ENCODE results near the gene ADPRM. TPM values are rescaled to one million over a fixed set of nuclear protein-coding genes. Genes with fewer than 3 reads are reported as not detected.

ADPRM gene
- total RNA-seq, 1 donor from 2014 or later, result 9.2 TPM

DNA sequence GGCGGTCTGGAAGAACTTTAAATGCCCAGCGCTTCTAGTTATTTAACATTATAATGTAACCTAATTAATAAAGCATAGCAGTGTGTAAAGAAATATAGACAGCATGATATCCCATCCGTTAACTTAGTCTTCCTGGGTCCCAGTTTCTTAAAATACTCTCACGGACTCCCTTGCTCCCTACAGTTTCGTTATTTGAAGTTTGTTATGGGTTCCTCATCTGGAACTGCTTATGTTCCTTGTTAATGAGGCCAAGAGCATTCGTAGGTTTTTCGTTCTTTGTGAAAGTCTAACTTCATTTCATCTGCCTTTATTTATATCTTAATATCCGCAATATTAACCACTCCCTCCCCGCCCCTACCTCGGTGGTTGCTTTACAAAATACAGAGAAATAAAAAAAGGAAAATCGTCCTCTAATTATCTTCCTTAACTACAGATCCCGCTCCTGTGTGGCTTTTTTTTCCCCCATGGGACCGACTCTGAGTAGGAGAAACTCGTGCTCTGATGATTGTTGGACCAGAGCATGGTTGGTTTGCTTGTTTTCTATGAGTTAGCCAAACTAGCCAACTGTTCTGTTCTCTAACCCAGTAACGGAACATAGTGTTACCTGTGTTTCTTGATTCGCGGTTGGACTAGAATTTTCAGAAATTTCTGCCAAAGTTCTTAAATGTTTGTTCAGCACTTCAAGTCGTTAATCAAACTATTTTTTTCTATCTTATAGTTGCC, 863 bp downstream of the ADPRM start:
- Mint-ChIP-seq H3K27ac (peak overlapping the region; percentile 96), H3K9me3 (ENCODE audit: low read depth) (no peaks in the 10 kb centered on the region), H3K4me1 (ENCODE audit: low read depth) (peaks cover 21% of the 10 kb centered on the region), H3K27me3 (no peaks in the 10 kb centered on the region), H3K36me3 (ENCODE audit: insufficient read depth) (peaks cover under 1% of the 10 kb centered on the region), H3K4me3 (ENCODE audit: low read depth) (peak overlapping the region; percentile 88)
- TF ChIP-seq, protein P1, sequence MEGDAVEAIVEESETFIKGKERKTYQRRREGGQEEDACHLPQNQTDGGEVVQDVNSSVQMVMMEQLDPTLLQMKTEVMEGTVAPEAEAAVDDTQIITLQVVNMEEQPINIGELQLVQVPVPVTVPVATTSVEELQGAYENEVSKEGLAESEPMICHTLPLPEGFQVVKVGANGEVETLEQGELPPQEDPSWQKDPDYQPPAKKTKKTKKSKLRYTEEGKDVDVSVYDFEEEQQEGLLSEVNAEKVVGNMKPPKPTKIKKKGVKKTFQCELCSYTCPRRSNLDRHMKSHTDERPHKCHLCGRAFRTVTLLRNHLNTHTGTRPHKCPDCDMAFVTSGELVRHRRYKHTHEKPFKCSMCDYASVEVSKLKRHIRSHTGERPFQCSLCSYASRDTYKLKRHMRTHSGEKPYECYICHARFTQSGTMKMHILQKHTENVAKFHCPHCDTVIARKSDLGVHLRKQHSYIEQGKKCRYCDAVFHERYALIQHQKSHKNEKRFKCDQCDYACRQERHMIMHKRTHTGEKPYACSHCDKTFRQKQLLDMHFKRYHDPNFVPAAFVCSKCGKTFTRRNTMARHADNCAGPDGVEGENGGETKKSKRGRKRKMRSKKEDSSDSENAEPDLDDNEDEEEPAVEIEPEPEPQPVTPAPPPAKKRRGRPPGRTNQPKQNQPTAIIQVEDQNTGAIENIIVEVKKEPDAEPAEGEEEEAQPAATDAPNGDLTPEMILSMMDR (IDR thresholded peaks at IDR 0.05; ENCODE audit: unreplicated experiment), result no peak
- DNase-seq (ENCODE audit: low spot score, unreplicated experiment), result no peak

DNA sequence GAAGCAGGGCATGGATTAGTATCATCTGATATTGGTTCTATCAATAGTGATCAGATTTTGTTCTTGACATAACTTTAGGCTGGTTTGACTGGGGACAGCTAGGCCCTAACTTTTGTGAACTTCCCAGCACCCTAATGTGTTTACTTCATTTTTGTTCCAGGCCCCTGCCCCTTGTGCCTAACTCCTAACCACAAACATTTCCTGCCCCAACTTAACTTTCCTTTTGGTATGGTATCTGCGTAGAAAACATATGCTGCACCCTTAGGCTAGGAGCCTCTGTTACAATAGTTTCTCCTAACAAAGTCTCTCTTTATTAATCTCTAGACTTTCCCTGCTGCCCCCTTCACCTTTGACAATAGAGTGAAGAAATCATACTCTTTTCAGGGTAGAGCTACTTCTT, 2.5 kb downstream of the ADPRM start:
- Mint-ChIP-seq H3K36me3 (ENCODE audit: insufficient read depth) (no peaks in the 10 kb centered on the region), H3K4me3 (ENCODE audit: low read depth) (no peak overlapping the region), H3K27me3 (no peaks in the 10 kb centered on the region), H3K9me3 (ENCODE audit: low read depth) (no peaks in the 10 kb centered on the region), H3K27ac (no peak overlapping the region), H3K4me1 (ENCODE audit: low read depth) (peaks cover 21% of the 10 kb centered on the region)
- TF ChIP-seq, protein P1 (IDR thresholded peaks at IDR 0.05; ENCODE audit: unreplicated experiment), result no peak
- DNase-seq (ENCODE audit: low spot score, unreplicated experiment), result no peak

DNA sequence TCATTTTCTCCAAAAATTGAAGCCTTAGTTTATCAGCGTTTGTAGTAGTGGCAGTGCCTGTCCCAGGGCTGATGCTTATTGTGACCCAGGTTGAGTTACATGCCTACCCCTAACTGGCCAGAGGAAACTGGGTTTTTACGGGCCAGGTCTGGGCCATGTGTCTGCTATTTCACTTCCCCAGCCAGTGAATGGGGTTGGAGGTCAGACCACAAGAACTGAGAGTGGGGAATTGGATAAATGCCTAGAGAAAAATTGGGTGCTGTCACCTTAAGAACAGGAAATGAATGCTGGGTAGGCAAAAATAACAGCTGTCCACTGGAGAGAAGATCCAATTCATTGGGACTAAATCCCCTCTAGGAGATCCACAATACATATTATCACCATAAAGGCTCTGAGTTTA, 5.2 kb downstream of the ADPRM start:
- TF ChIP-seq, protein P1 (IDR thresholded peaks at IDR 0.05; ENCODE audit: unreplicated experiment), result no peak
- Mint-ChIP-seq H3K27me3 (no peaks in the 10 kb centered on the region), H3K27ac (no peak overlapping the region), H3K4me3 (ENCODE audit: low read depth) (no peak overlapping the region), H3K4me1 (ENCODE audit: low read depth) (peaks cover 15% of the 10 kb centered on the region), H3K9me3 (ENCODE audit: low read depth) (no peaks in the 10 kb centered on the region), H3K36me3 (ENCODE audit: insufficient read depth) (peaks cover 5% of the 10 kb centered on the region)
- no peak for DNase-seq (ENCODE audit: low spot score, unreplicated experiment)

DNA sequence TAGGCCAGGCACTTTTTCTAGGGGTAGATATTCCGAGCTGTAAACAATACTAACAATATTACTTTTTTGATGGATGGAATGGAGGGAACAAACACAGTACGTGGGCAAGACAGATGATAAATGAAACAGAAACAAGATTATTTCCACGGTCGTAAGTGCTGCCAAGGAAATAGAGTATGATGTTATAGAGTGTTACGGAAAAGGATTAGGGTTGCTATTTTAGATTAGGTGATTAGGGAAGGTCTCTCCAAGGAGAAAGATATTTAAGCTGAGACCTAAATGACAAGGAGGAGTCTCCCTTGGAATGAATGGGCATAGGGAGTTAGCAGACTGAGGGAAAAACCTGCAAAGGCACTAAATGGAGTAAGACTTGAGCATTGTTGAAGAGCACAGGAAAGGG, 8.3 kb downstream of the ADPRM start:
- Mint-ChIP-seq H3K36me3 (ENCODE audit: insufficient read depth) (peaks cover 18% of the 10 kb centered on the region), H3K27me3 (no peaks in the 10 kb centered on the region), H3K27ac (no peak overlapping the region), H3K4me1 (ENCODE audit: low read depth) (peaks cover 8% of the 10 kb centered on the region), H3K9me3 (ENCODE audit: low read depth) (no peaks in the 10 kb centered on the region), H3K4me3 (ENCODE audit: low read depth) (no peak overlapping the region)
- TF ChIP-seq, protein P1 (IDR thresholded peaks at IDR 0.05; ENCODE audit: unreplicated experiment), result no peak
- DNase-seq (ENCODE audit: low spot score, unreplicated experiment), result no peak

DNA sequence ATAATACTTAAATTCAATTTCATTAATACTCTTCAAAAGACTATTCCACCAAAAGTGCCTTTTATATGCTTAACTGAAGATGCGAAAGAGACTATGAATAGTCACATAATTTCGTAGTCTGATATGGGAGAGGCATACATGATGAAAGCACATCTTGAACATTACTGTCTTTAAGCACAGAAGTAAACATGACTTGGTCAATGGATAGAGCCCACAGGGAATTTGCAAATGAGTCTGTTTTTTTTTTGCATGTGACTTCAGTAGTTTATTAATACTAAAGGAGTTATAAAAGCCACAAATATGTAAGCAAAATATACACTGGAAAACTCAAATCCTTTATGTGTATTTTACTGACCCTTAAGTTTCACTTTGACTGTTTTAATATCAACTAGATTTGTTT, 15.9 kb downstream of the ADPRM start:
- Mint-ChIP-seq H3K4me3 (ENCODE audit: low read depth) (no peak overlapping the region), H3K9me3 (ENCODE audit: low read depth) (no peaks in the 10 kb centered on the region), H3K27me3 (no peaks in the 10 kb centered on the region), H3K27ac (no peak overlapping the region), H3K36me3 (ENCODE audit: insufficient read depth) (peaks cover 17% of the 10 kb centered on the region), H3K4me1 (ENCODE audit: low read depth) (peaks cover 2% of the 10 kb centered on the region)
- DNase-seq (ENCODE audit: low spot score, unreplicated experiment), result no peak
- TF ChIP-seq, protein P1 (IDR thresholded peaks at IDR 0.05; ENCODE audit: unreplicated experiment), result no peak

Data from progenitor cell of endocrine pancreas (in vitro differentiated cells).